Gastrocnemius medialis (tissue), 4 donors: ENCODE data around the gene CDK4.

Experiments
- POLR2A ChIP-seq, 2 donors: fragments of 450-650 bp; IDR thresholded peaks; one replicate each; pipeline ENCODE4 v1.6.1; 2017; ENCODE audit warnings: antibody characterized with exemption in 2 of 2, mild to moderate bottlenecking in 2 of 2, moderate library complexity in 2 of 2
- TF ChIP-seq, protein P1 (sequence below), 5 experiments: fragments of 450-650 bp in 3 of 5; fragments of 200-600 bp in 2 of 5; sonication (generic) in 2 of 5; IDR thresholded peaks in 4 of 5; conservative IDR thresholded peaks in 1 of 5; 1 replicate in 4 of 5; 2 replicates in 1 of 5; pipeline ENCODE4 v1.5.1; 2016 to 2019; ENCODE audit warnings: antibody characterized with exemption in 5 of 5, mild to moderate bottlenecking in 3 of 5, moderate library complexity in 3 of 5

DNA sequence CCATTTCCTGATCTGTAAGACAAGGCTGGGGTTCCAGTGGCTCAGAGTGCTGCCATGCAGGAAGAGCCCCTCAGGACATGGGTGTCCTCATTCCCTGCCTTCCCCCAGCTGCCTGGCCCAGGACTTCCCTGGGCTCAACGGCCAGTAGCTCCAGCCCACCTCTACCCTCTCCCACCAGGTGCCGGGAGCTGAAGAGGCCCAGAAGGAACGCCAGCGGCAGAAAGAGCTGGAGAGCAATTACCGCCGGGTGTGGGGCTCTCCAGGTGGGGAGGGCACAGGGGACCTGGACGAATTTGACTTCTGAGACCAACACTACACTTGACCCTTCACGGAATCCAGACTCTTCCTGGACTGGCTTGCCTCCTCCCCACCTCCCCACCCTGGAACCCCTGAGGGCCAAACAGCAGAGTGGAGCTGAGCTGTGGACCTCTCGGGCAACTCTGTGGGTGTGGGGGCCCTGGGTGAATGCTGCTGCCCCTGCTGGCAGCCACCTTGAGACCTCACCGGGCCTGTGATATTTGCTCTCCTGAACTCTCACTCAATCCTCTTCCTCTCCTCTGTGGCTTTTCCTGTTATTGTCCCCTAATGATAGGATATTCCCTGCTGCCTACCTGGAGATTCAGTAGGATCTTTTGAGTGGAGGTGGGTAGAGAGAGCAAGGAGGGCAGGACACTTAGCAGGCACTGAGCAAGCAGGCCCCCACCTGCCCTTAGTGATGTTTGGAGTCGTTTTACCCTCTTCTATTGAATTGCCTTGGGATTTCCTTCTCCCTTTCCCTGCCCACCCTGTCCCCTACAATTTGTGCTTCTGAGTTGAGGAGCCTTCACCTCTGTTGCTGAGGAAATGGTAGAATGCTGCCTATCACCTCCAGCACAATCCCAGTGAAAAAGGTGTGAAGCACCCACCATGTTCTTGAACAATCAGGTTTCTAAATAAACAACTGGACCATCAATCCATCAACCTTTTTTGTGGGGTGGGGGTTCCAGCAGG, 31.2 kb downstream of the CDK4 start:
- no peak for TF ChIP-seq POLR2A (IDR thresholded peaks at IDR 0.05)
- TF ChIP-seq, protein P1, sequence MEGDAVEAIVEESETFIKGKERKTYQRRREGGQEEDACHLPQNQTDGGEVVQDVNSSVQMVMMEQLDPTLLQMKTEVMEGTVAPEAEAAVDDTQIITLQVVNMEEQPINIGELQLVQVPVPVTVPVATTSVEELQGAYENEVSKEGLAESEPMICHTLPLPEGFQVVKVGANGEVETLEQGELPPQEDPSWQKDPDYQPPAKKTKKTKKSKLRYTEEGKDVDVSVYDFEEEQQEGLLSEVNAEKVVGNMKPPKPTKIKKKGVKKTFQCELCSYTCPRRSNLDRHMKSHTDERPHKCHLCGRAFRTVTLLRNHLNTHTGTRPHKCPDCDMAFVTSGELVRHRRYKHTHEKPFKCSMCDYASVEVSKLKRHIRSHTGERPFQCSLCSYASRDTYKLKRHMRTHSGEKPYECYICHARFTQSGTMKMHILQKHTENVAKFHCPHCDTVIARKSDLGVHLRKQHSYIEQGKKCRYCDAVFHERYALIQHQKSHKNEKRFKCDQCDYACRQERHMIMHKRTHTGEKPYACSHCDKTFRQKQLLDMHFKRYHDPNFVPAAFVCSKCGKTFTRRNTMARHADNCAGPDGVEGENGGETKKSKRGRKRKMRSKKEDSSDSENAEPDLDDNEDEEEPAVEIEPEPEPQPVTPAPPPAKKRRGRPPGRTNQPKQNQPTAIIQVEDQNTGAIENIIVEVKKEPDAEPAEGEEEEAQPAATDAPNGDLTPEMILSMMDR (IDR thresholded peaks at IDR 0.05 in 4 of 5, conservative IDR thresholded peaks at IDR 0.05 in 1 of 5) = no peak
